ENCODE measurements around the gene FBXO30.

GRCh38 chr6:145745861-145746260 is 68.7 kb downstream of the FBXO30 start:
- TF ChIP-seq POLR2A (IDR thresholded peaks at IDR 0.05), result no peak
- no peak for TF ChIP-seq POLR2AphosphoS5 (IDR thresholded peaks at IDR 0.05; ENCODE audit: insufficient read depth in 1 of 2, low read depth in 1 of 2)
- TF ChIP-seq CTCF (IDR thresholded peaks at IDR 0.05), result no peak
